ENCODE measurements around the gene MME. TPM values are rescaled to one million over a fixed set of nuclear protein-coding genes. Genes with fewer than 3 reads are reported as not detected.

Gene MME
- total and polyA plus RNA-seq, 8 donors, result under 0.01 to 49.4 (median 2.0) TPM; not detected in 1

DNA sequence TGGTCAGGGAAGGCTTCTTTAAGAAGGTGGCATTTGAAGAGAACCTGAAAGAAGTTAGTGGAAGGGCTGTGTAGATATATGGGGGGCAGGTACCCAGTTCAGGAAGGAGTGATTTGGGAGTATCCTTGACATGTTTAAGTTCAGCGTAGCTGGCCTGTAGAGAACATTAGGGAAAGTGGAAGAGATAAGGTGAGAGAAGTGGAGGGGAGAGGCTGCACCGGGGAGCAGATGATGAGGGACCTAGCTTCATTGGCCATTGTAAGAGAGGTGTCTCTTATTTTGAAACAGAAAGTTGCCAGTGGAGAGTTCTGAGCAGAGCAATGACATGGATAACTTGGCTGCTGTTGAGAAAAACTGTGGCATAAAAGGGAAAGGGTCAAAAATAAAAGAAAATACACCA lies 44.6 kb upstream of the MME start:
- 78 to 91% (median 87%) methylated on average over 2 of the region's 2 CpGs for WGBS, 5 donors
- no peaks in the 10 kb centered on the region for H3K9me3 ChIP-seq
- DNase-seq, result no peak
- H3K27ac ChIP-seq, result no peak overlapping the region
- TF ChIP-seq, protein P1, sequence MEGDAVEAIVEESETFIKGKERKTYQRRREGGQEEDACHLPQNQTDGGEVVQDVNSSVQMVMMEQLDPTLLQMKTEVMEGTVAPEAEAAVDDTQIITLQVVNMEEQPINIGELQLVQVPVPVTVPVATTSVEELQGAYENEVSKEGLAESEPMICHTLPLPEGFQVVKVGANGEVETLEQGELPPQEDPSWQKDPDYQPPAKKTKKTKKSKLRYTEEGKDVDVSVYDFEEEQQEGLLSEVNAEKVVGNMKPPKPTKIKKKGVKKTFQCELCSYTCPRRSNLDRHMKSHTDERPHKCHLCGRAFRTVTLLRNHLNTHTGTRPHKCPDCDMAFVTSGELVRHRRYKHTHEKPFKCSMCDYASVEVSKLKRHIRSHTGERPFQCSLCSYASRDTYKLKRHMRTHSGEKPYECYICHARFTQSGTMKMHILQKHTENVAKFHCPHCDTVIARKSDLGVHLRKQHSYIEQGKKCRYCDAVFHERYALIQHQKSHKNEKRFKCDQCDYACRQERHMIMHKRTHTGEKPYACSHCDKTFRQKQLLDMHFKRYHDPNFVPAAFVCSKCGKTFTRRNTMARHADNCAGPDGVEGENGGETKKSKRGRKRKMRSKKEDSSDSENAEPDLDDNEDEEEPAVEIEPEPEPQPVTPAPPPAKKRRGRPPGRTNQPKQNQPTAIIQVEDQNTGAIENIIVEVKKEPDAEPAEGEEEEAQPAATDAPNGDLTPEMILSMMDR (IDR thresholded peaks at IDR 0.05), result no peak
- TF ChIP-seq EP300 (IDR thresholded peaks at IDR 0.05) (no peak), POLR2AphosphoS5 (IDR thresholded peaks at IDR 0.05) (no peak), POLR2A (IDR thresholded peaks at IDR 0.05) (no peak)
- no peaks in the 10 kb centered on the region for H3K36me3 ChIP-seq
- intact Hi-C loops (cut with DNase I; ENCODE audit: low total_unique reads), result no loop called here
- no peaks in the 10 kb centered on the region for H3K27me3 ChIP-seq
- no peak overlapping the region for H3K4me3 ChIP-seq
- H3K4me1 ChIP-seq, result no peaks in the 10 kb centered on the region

DNA sequence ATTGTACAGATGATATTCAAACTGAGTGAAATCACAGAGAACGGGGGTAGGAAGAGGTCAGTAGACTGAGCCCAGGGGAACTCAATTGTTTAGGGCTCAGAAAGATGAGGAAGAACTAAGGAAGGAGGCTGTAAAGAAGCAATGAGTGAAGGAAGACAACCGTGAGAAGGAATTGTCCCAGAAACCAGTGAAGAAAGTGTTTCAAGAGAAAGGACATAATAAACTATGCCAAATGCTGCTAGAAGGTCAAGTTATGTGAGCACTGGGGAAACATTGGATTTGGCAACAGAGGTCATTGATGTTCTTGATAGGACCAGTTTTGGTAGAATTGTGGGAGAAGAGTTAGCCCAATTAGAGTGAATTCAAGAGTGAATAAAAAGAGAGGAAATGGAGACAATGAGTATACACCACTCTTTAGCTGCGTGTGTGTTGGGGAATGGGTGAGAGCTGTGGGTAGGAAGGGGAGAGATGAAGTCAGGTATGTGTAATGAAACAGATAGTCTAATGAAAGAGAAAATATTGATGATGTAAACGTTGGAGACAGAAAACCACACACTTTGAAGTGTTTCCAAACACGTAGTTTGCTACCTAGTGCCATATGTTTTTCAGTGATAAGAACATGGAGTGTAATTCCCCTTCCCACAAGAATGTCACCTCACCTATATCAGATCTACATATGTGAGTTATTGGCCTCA lies 42.5 kb upstream of the MME start:
- Histone ChIP-seq H3K4me1 (no peaks in the 10 kb centered on the region), H3K36me3 (no peaks in the 10 kb centered on the region), H3K4me3 (no peak overlapping the region), H3K9me3 (no peaks in the 10 kb centered on the region), H3K27me3 (no peaks in the 10 kb centered on the region), H3K27ac (no peak overlapping the region)
- no peak for DNase-seq
- no peak for TF ChIP-seq POLR2A (IDR thresholded peaks at IDR 0.05)
- TF ChIP-seq EP300 (IDR thresholded peaks at IDR 0.05), result no peak
- TF ChIP-seq, protein P1 (IDR thresholded peaks at IDR 0.05), result no peak
- TF ChIP-seq POLR2AphosphoS5 (IDR thresholded peaks at IDR 0.05), result no peak
- 58 to 80% (median 73%) methylated on average over 5 of the region's 5 CpGs for WGBS, 5 donors
- intact Hi-C loops (cut with DNase I; ENCODE audit: low total_unique reads), result no loop called here

DNA sequence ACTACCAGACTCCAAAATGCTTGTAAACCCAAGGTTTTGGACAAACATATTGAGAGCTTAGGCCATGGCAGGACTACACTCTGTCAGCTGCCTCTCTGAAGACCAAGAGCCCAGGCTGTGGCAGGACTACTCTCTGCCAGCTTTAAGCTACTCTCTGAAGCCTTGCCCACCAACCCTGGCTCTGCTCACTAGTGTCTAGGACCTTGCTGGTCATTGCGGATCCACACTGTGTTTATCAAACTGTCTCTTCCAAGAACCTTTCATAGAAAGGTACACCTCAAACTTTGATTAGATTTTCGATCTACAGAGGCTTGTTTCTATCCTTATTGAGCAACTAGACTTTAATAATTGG lies 41.9 kb upstream of the MME start:
- WGBS, 5 donors, result 83 to 91% (median 88%) methylated on average over 2 of the region's 2 CpGs
- Histone ChIP-seq H3K4me3 (no peak overlapping the region), H3K27ac (no peak overlapping the region), H3K9me3 (no peaks in the 10 kb centered on the region), H3K36me3 (no peaks in the 10 kb centered on the region), H3K4me1 (no peaks in the 10 kb centered on the region), H3K27me3 (no peaks in the 10 kb centered on the region)
- intact Hi-C loops (cut with DNase I; ENCODE audit: low total_unique reads), result no loop called here
- DNase-seq, result no peak
- TF ChIP-seq POLR2AphosphoS5 (IDR thresholded peaks at IDR 0.05), result no peak
- TF ChIP-seq EP300 (IDR thresholded peaks at IDR 0.05), result no peak
- no peak for TF ChIP-seq POLR2A (IDR thresholded peaks at IDR 0.05)
- TF ChIP-seq, protein P1 (IDR thresholded peaks at IDR 0.05), result no peak

DNA sequence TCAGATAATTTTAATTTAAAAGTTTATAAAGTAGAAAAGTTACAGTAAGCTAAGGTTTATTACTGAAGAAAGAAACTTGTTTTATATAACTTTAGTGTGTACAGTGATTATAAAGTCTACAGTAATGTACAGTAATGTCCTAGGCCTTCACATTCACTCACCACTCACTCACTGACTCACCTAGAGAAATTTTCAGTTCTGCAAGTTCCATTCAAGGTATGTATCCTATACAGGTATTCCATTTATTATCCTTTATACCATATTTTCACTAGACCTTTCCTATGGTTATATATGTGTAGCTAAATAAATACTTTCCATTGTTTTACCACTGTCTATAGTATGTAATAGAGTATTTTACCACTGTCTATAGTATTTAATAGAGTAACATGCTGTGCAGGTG lies 33.2 kb upstream of the MME start:
- H3K9me3 ChIP-seq, result peaks cover 0 to 14% (median 4%) of the 10 kb centered on the region in 4 donors
- DNase-seq, result no peak
- no peaks in the 10 kb centered on the region for H3K36me3 ChIP-seq
- no peak overlapping the region for H3K27ac ChIP-seq
- TF ChIP-seq, protein P1 (IDR thresholded peaks at IDR 0.05), result no peak
- no peak for TF ChIP-seq EP300 (IDR thresholded peaks at IDR 0.05)
- no peak for TF ChIP-seq POLR2AphosphoS5 (IDR thresholded peaks at IDR 0.05)
- no peak for TF ChIP-seq POLR2A (IDR thresholded peaks at IDR 0.05)
- H3K4me1 ChIP-seq, result no peaks in the 10 kb centered on the region
- no peaks in the 10 kb centered on the region for H3K27me3 ChIP-seq
- intact Hi-C loops (cut with DNase I; ENCODE audit: low total_unique reads), result no loop called here
- no peak overlapping the region for H3K4me3 ChIP-seq
